Measurements from ENCODE around the gene CTNND1. TPM values are rescaled to one million over a fixed set of nuclear protein-coding genes. Genes with fewer than 3 reads are reported as not detected.

The CTNND1 gene
- total and polyA plus RNA-seq, 9 of the 15 experiments (the other 6 are each of a cell fraction or from before 2014, with no cell fraction given): 11.1 to 74.0 (median 43.3) TPM

DNA sequence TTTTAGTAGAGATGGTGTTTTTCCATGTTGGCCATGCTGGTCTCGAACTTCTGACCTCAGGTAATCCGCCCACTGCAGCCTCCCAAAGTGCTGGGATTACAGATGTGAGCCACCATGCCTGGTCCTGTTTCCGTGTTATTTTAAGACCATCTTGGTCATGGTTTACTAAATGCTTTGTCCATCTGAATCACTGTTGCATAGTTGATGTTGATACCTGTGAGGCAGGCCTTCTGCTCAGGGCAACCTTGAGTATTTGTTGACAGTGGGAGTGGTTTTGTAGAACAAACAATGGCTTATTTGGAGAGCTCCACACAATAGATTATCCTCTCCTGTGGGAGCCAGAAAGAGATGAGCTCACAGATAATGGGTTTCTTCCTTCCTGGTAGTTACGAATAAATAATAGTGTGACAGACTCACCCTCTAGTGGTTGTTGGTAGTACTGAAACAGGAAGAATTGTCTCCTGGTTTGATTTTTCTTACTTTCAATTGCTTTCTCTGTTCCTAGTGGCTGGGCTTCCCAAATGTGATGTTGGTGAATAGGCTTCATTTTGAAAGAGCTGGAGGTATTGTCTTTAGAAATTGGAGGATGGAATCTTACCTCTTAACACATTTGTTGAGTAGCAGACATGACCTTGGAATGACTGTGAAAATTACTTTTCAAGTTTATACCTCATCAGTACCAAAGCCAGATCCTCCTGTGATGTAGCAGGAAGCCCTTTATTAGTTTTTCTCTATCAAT lies 39.0 kb downstream of the CTNND1 start (continued):
- no peak for TF ChIP-seq MNT (conservative IDR thresholded peaks at IDR 0.05)
- 0 out of 2 replicates have a peak, but pooled peaks have one; percentile 5 for TF ChIP-seq CXXC5 (CRISPR knock-in tag; IDR thresholded peaks at IDR 0.05)
- peak; percentile 93 to 96 for TF ChIP-seq RAD21 (CRISPR knock-in tag; conservative IDR thresholded peaks at IDR 0.05 in 1 of 2, IDR thresholded peaks at IDR 0.05 in 1 of 2)
- no peak for TF ChIP-seq TCFL5 (CRISPR knock-in tag; conservative IDR thresholded peaks at IDR 0.05)
- TF ChIP-seq FOXA3 (CRISPR knock-in tag; conservative IDR thresholded peaks at IDR 0.05 in 1 of 2, IDR thresholded peaks at IDR 0.05 in 1 of 2): peak in 1 of 2 experiments; percentile 86; a peak in 2 of 4 replicates
- TF ChIP-seq ARNT (IDR thresholded peaks at IDR 0.05): 0 out of 4 replicates have a peak, but pooled peaks of 1 of the 2 experiments have one; percentile 47

- no TSS peak for BruUV-seq (replicated peaks)
- Histone ChIP-seq H3K36me3 (ENCODE audit: control insufficient read depth, insufficient read depth, low read length) (peaks cover 68% of the 10 kb centered on the region), H3K4me1 (replicated peaks in 1 of 2; ENCODE audit: control insufficient read depth in 2 of 2, insufficient read depth in 2 of 2, low read length in 2 of 2) (peaks cover 0 to 19% of the 10 kb centered on the region in 2 experiments; a peak in 3 of 5 replicates), H3K27ac (ENCODE audit: extremely low read depth, low read depth, low read length) (no peak overlapping the region), H3K27me3 (ENCODE audit: control insufficient read depth in 2 of 2, insufficient read depth in 2 of 2, low read length in 2 of 2) (no peaks in the 10 kb centered on the region), H3K4me2 (ENCODE audit: insufficient read depth, low read length) (no peak overlapping the region), H3K9ac (ENCODE audit: insufficient read depth in 1 of 2, low read depth in 2 of 2, low read length in 2 of 2) (no peak overlapping the region), H3K4me3 (no peak overlapping the region), H3K79me2 (ENCODE audit: control insufficient read depth, insufficient read depth, low read length) (peaks cover 23% of the 10 kb centered on the region), H3K9me3 (replicated peaks; ENCODE audit: control insufficient read depth, insufficient read depth, low read depth, low read length) (no peaks in the 10 kb centered on the region), H4K20me1 (replicated peaks; ENCODE audit: control insufficient read depth, insufficient read depth, low read length) (no peaks in the 10 kb centered on the region; the same call in 1 of the 2 replicates), H2AFZ (ENCODE audit: low read depth, low read length) (no peak overlapping the region), H3K9me1 (ENCODE audit: control insufficient read depth, insufficient read depth, low read length) (no peaks in the 10 kb centered on the region)
- 0 out of 2 replicates have a peak, but pooled peaks have one; percentile 1 for TF ChIP-seq CXXC5 (CRISPR knock-in tag; IDR thresholded peaks at IDR 0.05)
- TF ChIP-seq, protein P1, sequence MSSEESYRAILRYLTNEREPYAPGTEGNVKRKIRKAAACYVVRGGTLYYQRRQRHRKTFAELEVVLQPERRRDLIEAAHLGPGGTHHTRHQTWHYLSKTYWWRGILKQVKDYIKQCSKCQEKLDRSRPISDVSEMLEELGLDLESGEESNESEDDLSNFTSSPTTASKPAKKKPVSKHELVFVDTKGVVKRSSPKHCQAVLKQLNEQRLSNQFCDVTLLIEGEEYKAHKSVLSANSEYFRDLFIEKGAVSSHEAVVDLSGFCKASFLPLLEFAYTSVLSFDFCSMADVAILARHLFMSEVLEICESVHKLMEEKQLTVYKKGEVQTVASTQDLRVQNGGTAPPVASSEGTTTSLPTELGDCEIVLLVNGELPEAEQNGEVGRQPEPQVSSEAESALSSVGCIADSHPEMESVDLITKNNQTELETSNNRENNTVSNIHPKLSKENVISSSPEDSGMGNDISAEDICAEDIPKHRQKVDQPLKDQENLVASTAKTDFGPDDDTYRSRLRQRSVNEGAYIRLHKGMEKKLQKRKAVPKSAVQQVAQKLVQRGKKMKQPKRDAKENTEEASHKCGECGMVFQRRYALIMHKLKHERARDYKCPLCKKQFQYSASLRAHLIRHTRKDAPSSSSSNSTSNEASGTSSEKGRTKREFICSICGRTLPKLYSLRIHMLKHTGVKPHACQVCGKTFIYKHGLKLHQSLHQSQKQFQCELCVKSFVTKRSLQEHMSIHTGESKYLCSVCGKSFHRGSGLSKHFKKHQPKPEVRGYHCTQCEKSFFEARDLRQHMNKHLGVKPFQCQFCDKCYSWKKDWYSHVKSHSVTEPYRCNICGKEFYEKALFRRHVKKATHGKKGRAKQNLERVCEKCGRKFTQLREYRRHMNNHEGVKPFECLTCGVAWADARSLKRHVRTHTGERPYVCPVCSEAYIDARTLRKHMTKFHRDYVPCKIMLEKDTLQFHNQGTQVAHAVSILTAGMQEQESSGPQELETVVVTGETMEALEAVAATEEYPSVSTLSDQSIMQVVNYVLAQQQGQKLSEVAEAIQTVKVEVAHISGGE (CRISPR knock-in tag; IDR thresholded peaks at IDR 0.05): 0 out of 6 replicates have a peak, but pooled peaks of 1 of the 3 experiments have one; percentile 5
- TF ChIP-seq TGIF2 (CRISPR knock-in tag; IDR thresholded peaks at IDR 0.05): no peak
- TF ChIP-seq CGGBP1 (CRISPR knock-in tag; IDR thresholded peaks at IDR 0.05): no peak
- FAIRE-seq (no peak), DNase-seq (ENCODE audit: extremely low read depth in 1 of 4, low spot score in 3 of 4) (no peak), ATAC-seq (no peak)
- intact Hi-C loops (cut with micrococcal nuclease) (loop anchor here (2.0 to 10.0 kb wide), 3 partner anchors 88 to 236 kb away; partner anchors contain the start of genes MED19, TMX2 and UBE2L6), in situ Hi-C loops (cut with MboI) (loop anchor here (10.0 to 25.0 kb wide), 2 partner anchors 136 to 711 kb away; partner anchors contain the start of genes OR5B21 and ZDHHC5)
- ChIA-PET CTCF (ENCODE audit: low intra/inter-chr PET ratio) (interaction anchor here (0.9 to 1.4 kb wide), 7 partner anchors 40 to 234 kb away, joined by 3 to 7 read pairs (median 5); partner anchors contain the start of genes BTBD18, CTNND1 and UBE2L6), POLR2A (interaction anchor here (0.9 to 2.4 kb wide), 5 partner anchors 10 to 153 kb away, joined by 3 to 7 read pairs (median 5); partner anchors contain the start of gene SELENOH)
Measured at GRCh38 chr11:57801183-57801485, 39.5 kb downstream of the CTNND1 start.

Data from K562 (cell line).